Spinal cord (tissue), 10 donors: ENCODE measurements around the gene PAN3. TPM values are rescaled to one million over a fixed set of nuclear protein-coding genes. Genes with fewer than 3 reads are reported as not detected.

Source experiments
- DNase-seq, 6 donors: peaks; one replicate each; pipeline versions ENCODE4 v3.0.0 to v3.0.0-alpha.2; 2013 to 2015; ENCODE audit warnings: low spot score in 6 of 6, low read depth in 4 of 6
- H3K27ac ChIP-seq: one replicate; pipeline ENCODE4 v1.5.1; 2013; ENCODE audit warnings: low read depth, low read length, control low read depth
- H3K27me3 ChIP-seq: one replicate; pipeline ENCODE4 v1.6.1; 2013; ENCODE audit warnings: low read length; ENCODE audit not compliant: control insufficient read depth, insufficient read depth
- H3K36me3 ChIP-seq: one replicate; pipeline ENCODE4 v1.6.1; 2013; ENCODE audit warnings: low read length; ENCODE audit not compliant: control insufficient read depth, insufficient read depth
- H3K4me1 ChIP-seq: one replicate; pipeline ENCODE4 v1.6.1; 2013; ENCODE audit warnings: low read length; ENCODE audit not compliant: control insufficient read depth, insufficient read depth
- H3K4me3 ChIP-seq: one replicate; pipeline ENCODE4 v1.5.1; 2013; ENCODE audit warnings: low read depth, low read length, control low read depth
- H3K9me3 ChIP-seq: one replicate; pipeline ENCODE4 v1.6.1; 2013; ENCODE audit warnings: low read length; ENCODE audit not compliant: control insufficient read depth, insufficient read depth
- WGBS: methylation state at CpG from one replicate; pipeline ENCODE4 v1.1.5; 2013; ENCODE audit warnings: missing lambda C conversion rate; ENCODE audit not compliant: insufficient coverage; 5-methylcytosine and 5-hydroxymethylcytosine counted together
- polyA plus RNA-seq, 2 donors: library from polyadenylated mRNA; unstranded; fragments of 120-200 nt; gene quantifications; one replicate each; pipeline ENCODE4 v1.2.1, GENCODE V29; 2013; ENCODE audit not compliant: insufficient read length in 2 of 2
- total RNA-seq, 2 donors: library from RNA; depleted of rRNA in 1 of 2; stranded (reverse); fragments of 120-200 nt in 1 of 2; fragments of >200 nt in 1 of 2; gene quantifications; one replicate each; pipeline versions ENCODE4 v1.2.3 to v1.2.4, GENCODE V29; 2013 to 2014
- donor health status: healthy.

The PAN3 gene
- total and polyA plus RNA-seq, 4 donors = 28.8 to 42.3 (median 30.6) TPM

GRCh38 chr13:28245465-28245864 is 107.1 kb downstream of the PAN3 start:
- Histone ChIP-seq H3K27ac (no peak overlapping the region), H3K27me3 (no peaks in the 10 kb centered on the region), H3K4me3 (no peak overlapping the region), H3K4me1 (no peaks in the 10 kb centered on the region), H3K9me3 (no peaks in the 10 kb centered on the region), H3K36me3 (no peaks in the 10 kb centered on the region)
- no peak for DNase-seq
- no CpG with 5 or more reads among the region's 2 CpGs for WGBS

- no peaks in the 10 kb centered on the region for H3K9me3 ChIP-seq
- no peak for DNase-seq
- H3K27me3 ChIP-seq = no peaks in the 10 kb centered on the region
- no peak overlapping the region for H3K27ac ChIP-seq
- WGBS = no CpG with 5 or more reads among the region's 2 CpGs
- H3K4me1 ChIP-seq = no peaks in the 10 kb centered on the region
- no peaks in the 10 kb centered on the region for H3K36me3 ChIP-seq
- H3K4me3 ChIP-seq = no peak overlapping the region
Measured at GRCh38 chr13:28246891-28247290, 108.5 kb downstream of the PAN3 start.

GRCh38 chr13:28248080-28248479 is 109.7 kb downstream of the PAN3 start:
- H3K27me3 ChIP-seq = no peaks in the 10 kb centered on the region

GRCh38 chr13:28250542-28250941 is 112.2 kb downstream of the PAN3 start:
- H3K27me3 ChIP-seq = no peaks in the 10 kb centered on the region
- H3K27ac ChIP-seq = no peak overlapping the region
- H3K9me3 ChIP-seq = no peaks in the 10 kb centered on the region
- no peak overlapping the region for H3K4me3 ChIP-seq
- no peaks in the 10 kb centered on the region for H3K36me3 ChIP-seq
- 91% methylated on average over 6 of the region's 10 CpGs for WGBS
- no peaks in the 10 kb centered on the region for H3K4me1 ChIP-seq
- no peak for DNase-seq

More at GRCh38 chr13:28248080-28248479, 109.7 kb downstream of the PAN3 start:
- no peaks in the 10 kb centered on the region for H3K36me3 ChIP-seq
- no peak for DNase-seq
- WGBS = no CpG with 5 or more reads among the region's 1 CpG
- no peak overlapping the region for H3K4me3 ChIP-seq
- H3K9me3 ChIP-seq = no peaks in the 10 kb centered on the region
- H3K4me1 ChIP-seq = no peaks in the 10 kb centered on the region
- no peak overlapping the region for H3K27ac ChIP-seq

- Histone ChIP-seq H3K27me3 (no peaks in the 10 kb centered on the region), H3K4me1 (no peaks in the 10 kb centered on the region)
Measured at GRCh38 chr13:28251466-28251865, 113.1 kb downstream of the PAN3 start.

GRCh38 chr13:28252547-28252946 is 114.2 kb downstream of the PAN3 start:
- WGBS = no CpG with 5 or more reads among the region's 1 CpG
- H3K9me3 ChIP-seq = no peaks in the 10 kb centered on the region
- no peak overlapping the region for H3K4me3 ChIP-seq
- no peak for DNase-seq
- H3K27ac ChIP-seq = no peak overlapping the region
- peaks cover 3% of the 10 kb centered on the region for H3K36me3 ChIP-seq
- H3K27me3 ChIP-seq = no peaks in the 10 kb centered on the region
- H3K4me1 ChIP-seq = no peaks in the 10 kb centered on the region

More at GRCh38 chr13:28251466-28251865, 113.1 kb downstream of the PAN3 start:
- WGBS = no CpG with 5 or more reads among the region's 6 CpGs
- no peak for DNase-seq
- H3K27ac ChIP-seq = no peak overlapping the region
- H3K4me3 ChIP-seq = no peak overlapping the region
- H3K36me3 ChIP-seq = no peaks in the 10 kb centered on the region
- no peaks in the 10 kb centered on the region for H3K9me3 ChIP-seq

GRCh38 chr13:28257305-28257704 is 119.0 kb downstream of the PAN3 start:
- no peaks in the 10 kb centered on the region for H3K27me3 ChIP-seq
- no CpG with 5 or more reads among the region's 4 CpGs for WGBS
- no peaks in the 10 kb centered on the region for H3K4me1 ChIP-seq
- H3K27ac ChIP-seq = no peak overlapping the region
- no peak for DNase-seq
- H3K36me3 ChIP-seq = peaks cover 10% of the 10 kb centered on the region
- H3K9me3 ChIP-seq = no peaks in the 10 kb centered on the region
- no peak overlapping the region for H3K4me3 ChIP-seq

GRCh38 chr13:28258417-28258816 is 120.1 kb downstream of the PAN3 start:
- Histone ChIP-seq H3K9me3 (no peaks in the 10 kb centered on the region), H3K4me1 (no peaks in the 10 kb centered on the region), H3K27ac (no peak overlapping the region), H3K4me3 (no peak overlapping the region), H3K36me3 (peaks cover 10% of the 10 kb centered on the region), H3K27me3 (no peaks in the 10 kb centered on the region)
- WGBS = no CpG with 5 or more reads among the region's 3 CpGs
- no peak for DNase-seq

GRCh38 chr13:28267497-28267896 is 129.2 kb downstream of the PAN3 start:
- Histone ChIP-seq H3K27me3 (no peaks in the 10 kb centered on the region), H3K9me3 (no peaks in the 10 kb centered on the region), H3K36me3 (peaks cover 4% of the 10 kb centered on the region), H3K4me3 (no peak overlapping the region), H3K27ac (no peak overlapping the region), H3K4me1 (no peaks in the 10 kb centered on the region)
- no peak for DNase-seq
- WGBS = no CpG with 5 or more reads among the region's 4 CpGs

GRCh38 chr13:28268800-28269223 is 130.5 kb downstream of the PAN3 start:
- no peaks in the 10 kb centered on the region for H3K27me3 ChIP-seq
- H3K36me3 ChIP-seq = peaks cover 4% of the 10 kb centered on the region
- H3K27ac ChIP-seq = no peak overlapping the region
- no peak overlapping the region for H3K4me3 ChIP-seq
- no peaks in the 10 kb centered on the region for H3K4me1 ChIP-seq
- DNase-seq = no peak
- no peaks in the 10 kb centered on the region for H3K9me3 ChIP-seq
